NCI-H345 treated with DMSO at 0.1 percent for 48 hours (cell line): ENCODE data around the gene PLCL2.
"Not testable (repeated sequence)": the region's sequence is repeated elsewhere in the genome, so short reads cannot be mapped to it uniquely, and the experiment has no call there.

Source experiments
- DNase-seq: peaks from one replicate; lab custom pipeline; 2025; ENCODE audit not compliant: unreplicated experiment; lab: John Stamatoyannopoulos, UW

PLCL2 gene

GRCh38 chr3:16957852-16958251 lies 73.1 kb downstream of the PLCL2 start:
- DNase-seq = not testable (repeated sequence)

- DNase-seq = no peak
Measured at GRCh38 chr3:16960125-16960524, 75.4 kb downstream of the PLCL2 start.

GRCh38 chr3:16961621-16962205 lies 77.0 kb downstream of the PLCL2 start:
- DNase-seq = no peak

- no peak for DNase-seq
Measured at GRCh38 chr3:16975083-16975482, 90.3 kb downstream of the PLCL2 start.

GRCh38 chr3:16978234-16978920 lies 93.6 kb downstream of the PLCL2 start:
- no peak for DNase-seq

GRCh38 chr3:16978921-16979271 lies 94.1 kb downstream of the PLCL2 start:
- no peak for DNase-seq

- not testable (repeated sequence) for DNase-seq
Measured at GRCh38 chr3:16979769-16980515, 95.2 kb downstream of the PLCL2 start.

GRCh38 chr3:16980526-16980925 lies 95.8 kb downstream of the PLCL2 start:
- not testable (repeated sequence) for DNase-seq

GRCh38 chr3:16982460-16982859 lies 97.7 kb downstream of the PLCL2 start:
- DNase-seq = no peak

GRCh38 chr3:16985608-16986007 lies 100.9 kb downstream of the PLCL2 start:
- no peak for DNase-seq

- DNase-seq = no peak
Measured at GRCh38 chr3:16987141-16987540, 102.4 kb downstream of the PLCL2 start.

- no peak for DNase-seq
Measured at GRCh38 chr3:16990163-16990562, 105.4 kb downstream of the PLCL2 start.

- no peak for DNase-seq
Measured at GRCh38 chr3:16992198-16992597, 107.4 kb downstream of the PLCL2 start.

- DNase-seq = no peak
Measured at GRCh38 chr3:16993227-16993626, 108.5 kb downstream of the PLCL2 start.

- no peak for DNase-seq
Measured at GRCh38 chr3:16994854-16995525, 110.2 kb downstream of the PLCL2 start.

- no peak for DNase-seq
Measured at GRCh38 chr3:16995601-16996000, 110.8 kb downstream of the PLCL2 start.

- no peak for DNase-seq
Measured at GRCh38 chr3:16998236-16998923, 113.6 kb downstream of the PLCL2 start.

GRCh38 chr3:16999161-16999560 lies 114.4 kb downstream of the PLCL2 start:
- DNase-seq = no peak

- no peak for DNase-seq
Measured at GRCh38 chr3:16999871-17000270, 115.1 kb downstream of the PLCL2 start.

- DNase-seq = no peak
Measured at GRCh38 chr3:17003457-17003856, 118.7 kb downstream of the PLCL2 start.
